NK-92 (cell line): ENCODE results near the gene RERE.

Experiments
- DNase-seq: peaks from one replicate; lab custom pipeline; 2025; ENCODE audit not compliant: unreplicated experiment; lab: John Stamatoyannopoulos, UW

RERE gene

DNA sequence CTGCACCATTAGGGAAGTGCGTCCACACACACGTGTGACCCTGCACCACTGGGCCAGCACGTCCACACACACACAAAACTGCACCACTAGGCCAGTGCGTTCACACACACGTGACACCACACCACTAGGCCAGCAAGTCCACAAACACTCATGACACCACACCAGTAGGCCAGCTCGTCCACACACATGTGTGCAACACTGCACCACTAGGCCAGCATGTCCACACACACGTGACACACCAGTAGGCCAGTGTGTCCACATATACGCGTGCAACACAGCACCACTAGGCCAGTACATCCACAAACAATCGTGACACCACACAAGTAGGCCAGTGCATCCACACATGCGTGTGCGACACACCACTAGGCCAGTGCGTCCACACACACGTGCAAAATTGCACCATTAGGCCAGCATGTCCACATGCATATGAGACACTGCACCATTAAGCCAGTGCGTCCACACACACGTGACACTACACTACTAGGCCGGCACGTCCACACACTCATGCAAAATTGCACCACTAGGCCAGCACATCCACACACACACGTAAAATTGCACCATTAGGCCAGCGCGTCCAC, 264.5 kb downstream of the RERE start:
- no peak for DNase-seq

DNA sequence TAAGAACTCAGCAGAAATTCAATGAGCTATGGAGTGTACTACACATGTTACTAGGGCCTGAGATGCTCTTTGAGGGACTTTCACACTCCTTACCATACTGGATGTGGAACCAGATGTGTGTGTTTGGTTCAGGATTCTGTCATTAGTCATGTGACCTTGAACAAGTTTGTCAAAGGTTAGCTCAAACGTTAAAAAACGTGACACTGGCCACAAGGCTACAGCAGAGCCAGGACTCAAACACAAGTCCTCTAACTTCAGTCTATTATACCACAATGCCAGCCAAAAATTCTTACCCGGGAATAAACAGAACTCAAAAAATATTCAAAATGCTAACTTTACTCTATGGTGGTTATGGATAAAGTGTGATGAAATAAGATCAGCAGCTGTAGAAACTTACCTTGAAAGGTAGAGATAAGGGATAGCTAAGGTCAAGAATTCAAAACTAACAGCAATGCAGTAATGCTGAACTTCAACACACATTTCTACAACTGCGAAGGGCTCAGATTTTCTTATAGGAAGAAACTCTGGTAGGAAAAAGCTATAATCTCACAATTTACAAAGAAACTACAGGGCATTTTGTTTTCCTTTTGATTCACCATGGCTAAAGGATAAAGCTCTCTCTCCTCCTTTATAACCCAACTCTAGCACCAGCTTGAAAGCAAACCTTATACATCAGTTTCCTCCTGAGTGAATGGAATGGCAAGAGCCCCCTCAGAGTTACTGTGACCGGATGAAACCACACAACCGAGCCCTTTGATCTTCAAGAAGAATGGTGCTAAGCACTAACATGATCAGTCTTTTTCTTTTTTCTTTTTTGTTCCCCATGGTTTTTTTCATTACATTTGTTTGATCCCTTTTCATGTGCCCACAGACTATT, 265.6 kb downstream of the RERE start:
- no peak for DNase-seq

DNA sequence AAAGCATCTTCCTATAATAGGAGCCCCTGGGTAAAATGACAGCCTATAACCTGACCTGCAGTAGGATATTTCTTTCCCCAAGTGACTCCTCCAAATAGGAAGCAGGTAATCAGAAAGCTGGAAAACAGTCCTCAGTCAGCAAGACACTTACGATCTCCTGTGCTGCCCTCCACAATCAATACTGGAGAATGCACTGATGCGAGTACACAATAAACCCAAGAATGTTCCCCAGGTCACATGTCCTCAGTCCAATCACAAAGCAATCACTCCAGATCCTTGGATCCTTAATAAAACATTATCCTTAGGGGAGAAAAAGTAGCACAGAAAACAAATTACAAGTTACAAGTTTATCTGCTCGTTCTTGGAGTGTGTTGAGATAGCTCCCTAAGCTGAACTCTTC, 266.4 kb downstream of the RERE start:
- no peak for DNase-seq

DNA sequence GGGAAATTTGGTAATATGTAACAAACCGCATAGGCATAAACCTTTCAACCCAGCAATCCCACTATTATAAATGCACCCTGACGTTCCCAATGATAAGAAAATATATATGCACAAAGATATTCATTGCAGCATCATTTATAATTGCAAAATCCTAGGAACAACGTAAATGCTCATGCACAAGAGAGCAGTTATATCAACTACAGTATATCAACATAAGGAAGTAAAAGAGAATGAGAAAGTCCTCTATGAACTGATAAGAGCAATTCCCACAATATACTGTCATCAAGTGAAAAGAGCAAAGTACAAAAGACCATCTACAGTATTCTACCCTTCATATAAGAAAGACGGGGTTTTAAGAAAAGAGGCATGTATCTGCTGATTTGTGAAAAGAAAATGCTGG, 269.6 kb downstream of the RERE start:
- no peak for DNase-seq

DNA sequence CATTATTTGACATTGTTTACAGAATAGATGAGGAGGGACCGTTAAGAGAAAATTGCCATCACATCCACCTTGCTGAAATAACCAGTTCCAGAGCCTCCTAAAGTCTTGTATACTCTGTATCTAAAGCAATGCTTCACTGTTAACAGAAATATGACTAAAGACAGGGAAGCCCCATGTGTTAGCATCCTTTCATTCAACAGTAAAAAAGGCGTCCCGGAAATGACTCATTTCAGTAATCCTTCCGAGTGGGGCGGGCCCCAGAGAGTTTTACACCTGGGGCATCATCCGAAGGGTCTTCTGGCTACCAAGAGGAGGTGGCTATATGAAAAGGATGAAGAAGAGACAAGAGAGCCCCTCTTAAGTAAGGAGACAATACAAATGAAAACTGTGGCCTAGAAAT, 272.4 kb downstream of the RERE start:
- no peak for DNase-seq

DNA sequence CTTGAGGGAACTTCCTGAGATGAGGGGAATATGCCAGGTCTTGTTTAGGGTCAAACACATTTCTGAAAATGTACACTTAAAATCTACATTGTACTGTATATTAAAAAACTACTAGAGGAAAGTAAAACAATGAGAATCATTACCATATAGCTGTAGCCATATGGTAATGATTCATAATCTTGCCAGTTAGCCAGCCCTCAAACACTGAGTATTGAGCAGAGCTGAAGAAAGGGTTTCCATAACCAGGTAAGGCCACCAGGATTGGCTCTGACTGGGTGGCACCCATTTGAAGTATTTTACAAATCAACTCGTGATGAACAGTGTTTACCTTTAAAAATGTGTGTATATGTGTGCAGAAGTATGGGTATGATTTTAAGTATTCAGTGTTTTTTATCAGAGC, 272.8 kb downstream of the RERE start:
- DNase-seq, result no peak

DNA sequence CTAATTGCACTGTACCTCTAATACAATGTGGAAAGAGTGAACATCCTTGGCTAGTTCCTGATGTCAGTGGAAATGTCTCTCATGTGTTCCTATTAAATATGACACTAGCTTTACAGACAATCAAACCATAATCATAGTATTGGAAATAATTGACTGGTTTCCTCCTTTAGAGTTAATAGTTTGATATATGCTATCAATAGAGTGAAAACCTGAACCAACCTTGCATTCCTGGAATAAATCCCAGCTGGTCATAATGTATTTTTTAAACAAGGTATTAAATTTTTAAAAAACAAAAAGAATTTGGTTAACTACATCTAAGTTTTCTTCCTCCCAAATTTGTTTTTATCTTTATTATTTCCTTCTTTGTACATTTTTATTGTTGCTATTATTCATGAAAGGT, 273.5 kb downstream of the RERE start:
- DNase-seq, result no peak

DNA sequence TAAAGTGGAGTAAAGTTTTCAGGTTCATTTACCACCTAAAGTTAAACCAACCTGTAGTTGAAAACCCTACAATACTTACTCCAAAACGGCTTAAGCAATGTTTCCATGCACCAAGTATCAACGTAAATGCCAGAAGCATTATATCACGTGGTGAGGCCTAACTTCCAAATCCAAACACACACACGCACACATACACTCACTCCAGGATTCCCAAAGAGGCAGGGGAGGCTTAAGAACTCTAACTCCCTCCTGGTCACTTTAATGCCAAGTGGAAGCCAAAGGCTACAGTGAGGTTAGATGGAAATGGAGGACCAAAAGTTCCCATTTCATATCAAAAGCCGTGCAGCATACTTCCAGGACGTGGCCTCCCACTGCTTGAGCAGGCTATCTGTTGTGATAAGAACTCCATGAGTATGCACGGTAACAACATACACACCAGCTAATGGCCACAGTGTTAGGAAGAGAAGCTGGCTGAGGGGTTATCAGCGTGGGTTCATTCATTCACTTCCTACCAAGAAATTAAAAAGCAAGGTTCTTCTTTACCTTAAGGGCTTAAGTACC, 275.4 kb downstream of the RERE start:
- DNase-seq, result no peak

DNA sequence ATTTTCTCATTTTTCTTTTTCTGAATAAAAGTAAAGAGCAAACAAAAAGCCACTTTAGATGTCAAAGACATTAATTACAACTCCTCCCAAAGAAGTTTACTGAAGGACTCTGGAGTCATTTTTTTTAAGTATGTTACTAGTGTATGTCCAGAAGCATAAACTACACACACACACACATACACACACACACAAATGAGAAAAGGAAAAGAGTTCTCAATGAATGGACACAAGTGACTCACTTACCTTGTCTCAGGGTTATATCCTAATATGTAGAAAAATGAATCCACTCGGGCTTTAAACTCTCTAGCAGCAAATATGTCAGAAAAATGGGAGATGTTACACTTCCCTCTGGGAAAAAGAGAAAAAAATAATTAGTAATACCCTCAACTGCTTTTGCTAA, 276.5 kb downstream of the RERE start:
- no peak for DNase-seq

DNA sequence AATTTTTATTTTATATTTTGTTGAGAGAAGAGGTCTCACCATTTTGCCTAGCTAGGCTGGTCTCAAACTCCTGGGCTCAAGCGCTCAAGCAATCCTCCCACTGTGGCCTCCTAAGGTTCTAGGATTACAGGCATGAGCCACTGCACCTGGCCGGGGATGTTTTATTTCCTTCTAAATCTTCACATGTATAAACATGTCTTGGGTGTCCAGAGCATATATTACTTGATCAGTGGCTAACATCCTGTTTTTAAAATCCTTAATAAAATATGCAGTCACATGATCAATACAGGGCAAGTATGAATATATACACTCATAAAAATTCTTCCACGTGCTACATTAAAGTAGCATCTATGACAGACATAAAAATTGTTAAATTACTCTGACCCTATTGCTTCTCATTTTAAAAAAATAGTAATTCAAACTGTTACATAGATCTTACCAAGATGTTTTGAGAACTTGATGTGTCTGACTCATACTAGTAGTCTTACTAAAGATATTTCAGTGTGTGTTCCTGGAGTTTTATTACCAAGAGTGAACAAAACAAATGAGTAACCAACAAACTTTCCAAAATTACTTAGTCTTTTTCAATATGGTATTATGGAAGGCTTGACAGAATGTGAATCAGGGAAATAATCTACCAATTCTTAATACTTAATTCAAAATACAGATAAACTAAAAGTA, 277.0 kb downstream of the RERE start:
- DNase-seq, result no peak

DNA sequence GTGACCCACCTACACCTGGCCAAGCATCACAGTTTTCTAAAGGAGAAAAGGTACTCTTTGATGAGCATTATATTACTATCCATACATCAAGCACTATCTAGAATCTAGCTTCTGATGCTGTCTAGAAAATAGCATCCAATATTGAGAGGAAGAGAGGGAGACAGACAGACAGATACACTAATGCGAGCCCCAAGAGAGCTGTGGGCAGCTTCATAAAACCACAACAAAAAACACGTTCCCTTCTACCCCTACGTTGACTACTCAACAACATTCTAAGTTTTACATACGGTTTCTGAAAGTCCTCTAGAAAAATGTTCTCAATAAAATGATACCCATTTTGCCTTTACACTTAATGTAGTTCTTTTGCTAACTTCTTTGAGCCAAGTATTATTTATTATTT, 277.8 kb downstream of the RERE start:
- DNase-seq, result no peak

DNA sequence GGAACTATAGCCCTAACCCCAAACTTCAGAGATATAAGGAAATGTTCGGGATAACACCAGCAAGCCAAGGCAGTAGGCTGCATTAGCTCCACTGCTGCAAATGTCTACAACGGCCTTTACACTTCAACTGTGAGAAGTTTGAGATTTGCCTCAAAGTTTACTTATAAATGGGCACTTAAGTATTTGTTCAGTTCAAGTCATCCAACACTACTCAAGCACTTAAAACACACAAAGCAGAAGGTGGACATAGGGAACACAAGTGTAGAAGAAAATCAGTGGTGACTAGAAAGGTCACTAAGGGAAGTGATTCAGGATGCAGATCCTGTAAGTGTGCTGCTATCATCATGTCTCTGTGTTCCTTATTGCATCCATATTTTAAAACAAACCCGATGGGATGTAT, 278.9 kb downstream of the RERE start:
- DNase-seq, result no peak

DNA sequence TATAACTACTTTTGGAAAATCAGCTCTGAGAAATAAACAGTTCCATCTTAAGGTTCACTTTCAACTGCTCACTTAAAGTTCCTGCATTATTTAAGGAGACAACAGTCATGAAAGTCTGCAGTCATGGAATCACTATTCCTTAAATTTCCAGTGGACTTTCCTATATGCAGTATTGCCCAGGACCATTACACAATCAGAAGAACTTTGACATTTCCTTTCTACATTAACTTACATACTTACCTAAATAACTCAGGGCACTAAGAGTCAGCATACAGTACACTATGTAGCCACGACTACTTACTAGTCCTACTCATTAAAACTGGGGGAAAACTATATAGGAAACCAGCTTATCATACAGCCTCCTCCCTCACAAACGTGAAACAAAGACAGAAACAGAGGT, 279.4 kb downstream of the RERE start:
- no peak for DNase-seq

DNA sequence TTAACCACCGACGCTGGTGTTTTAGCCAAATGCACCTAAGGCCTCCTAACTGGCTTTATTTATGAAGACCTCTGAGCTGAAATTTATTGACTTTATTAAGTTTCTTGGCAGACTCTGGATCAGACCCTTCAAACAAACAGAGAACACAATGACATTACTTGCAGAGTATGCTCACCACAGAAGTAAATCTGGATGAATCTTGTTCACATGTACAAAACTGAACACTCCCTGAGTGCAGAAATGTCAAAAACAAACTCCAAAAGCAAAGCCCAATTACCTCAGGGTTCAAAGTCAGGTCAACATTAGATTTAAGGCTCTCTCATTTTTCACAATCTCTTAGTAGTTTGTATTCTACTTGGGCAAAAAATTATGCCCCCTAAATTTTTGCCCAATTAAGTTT, 280.9 kb downstream of the RERE start:
- DNase-seq, result no peak

DNA sequence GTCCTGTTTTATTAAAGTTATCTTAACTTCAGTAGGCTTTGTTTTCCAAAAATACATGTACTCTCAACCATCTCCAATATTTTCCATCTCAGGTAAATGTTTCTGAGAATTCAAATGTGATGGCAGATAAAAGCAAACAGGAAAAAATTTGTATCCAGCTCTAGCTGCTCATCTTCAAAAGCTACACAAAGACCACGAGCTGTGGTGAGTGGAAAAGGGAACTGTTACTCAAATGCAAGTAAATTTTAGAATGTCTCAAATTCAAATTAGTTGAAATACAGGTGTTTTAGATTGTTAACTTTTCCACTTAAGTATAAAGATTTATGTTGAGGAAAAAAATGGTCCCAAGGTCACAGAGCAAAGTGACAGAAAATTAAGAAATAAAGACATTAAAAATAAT, 283.5 kb downstream of the RERE start:
- DNase-seq, result no peak

DNA sequence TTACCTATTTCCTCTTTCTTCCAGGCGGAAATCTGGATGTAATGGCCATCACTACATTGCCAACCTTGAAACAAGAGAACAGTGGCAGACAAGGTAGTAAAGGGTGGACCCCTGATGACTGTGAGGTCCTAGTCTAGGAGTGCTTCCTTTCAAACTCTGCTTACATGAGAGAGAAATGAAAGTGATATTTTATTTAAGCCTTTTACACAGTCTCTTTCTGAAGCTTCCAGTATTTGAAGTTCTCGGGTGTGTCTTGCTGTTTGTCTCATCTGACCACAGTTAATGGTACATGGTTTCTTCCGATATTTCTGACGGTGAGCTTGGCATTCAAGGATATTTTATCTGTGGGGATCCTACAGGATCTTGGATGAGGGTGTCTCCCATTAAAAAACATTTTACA, 284.3 kb downstream of the RERE start:
- no peak for DNase-seq

DNA sequence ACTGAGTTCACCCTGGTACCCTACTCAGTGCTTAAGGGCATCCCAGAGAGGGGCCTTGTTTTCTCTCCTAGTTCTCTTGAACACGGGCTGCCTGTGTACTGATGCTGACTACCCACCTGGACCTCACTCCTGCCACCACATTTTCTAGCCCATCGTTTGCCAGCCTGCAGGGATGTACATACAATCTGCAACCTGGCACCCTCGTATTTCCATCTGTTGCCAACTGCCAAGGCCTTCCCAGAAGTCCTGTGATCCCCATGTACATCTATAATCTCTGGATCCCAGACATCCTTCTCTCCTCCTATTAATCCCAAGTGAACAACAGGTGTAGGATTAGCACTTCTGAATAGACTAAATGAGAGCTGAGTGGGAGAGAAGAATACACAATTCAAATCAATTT, 287.5 kb downstream of the RERE start:
- DNase-seq, result no peak

DNA sequence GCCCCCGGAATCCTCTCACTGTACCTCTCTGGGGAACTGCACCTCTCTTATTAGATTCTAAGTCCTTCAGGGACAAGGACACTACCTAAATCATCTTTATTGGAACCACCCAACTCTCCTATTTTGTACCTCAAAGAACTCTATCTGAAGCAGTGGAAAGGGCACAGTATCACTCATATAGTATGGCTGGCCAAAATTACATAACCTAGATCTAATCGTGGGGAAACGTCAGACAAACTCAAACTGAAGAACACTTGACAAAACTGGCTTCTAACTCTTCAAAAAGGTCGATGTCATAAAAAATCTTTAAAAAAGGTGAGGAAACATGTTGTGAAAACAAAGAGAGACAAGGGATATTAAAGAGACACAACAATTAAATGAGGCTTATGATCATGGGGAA, 289.5 kb downstream of the RERE start:
- no peak for DNase-seq

DNA sequence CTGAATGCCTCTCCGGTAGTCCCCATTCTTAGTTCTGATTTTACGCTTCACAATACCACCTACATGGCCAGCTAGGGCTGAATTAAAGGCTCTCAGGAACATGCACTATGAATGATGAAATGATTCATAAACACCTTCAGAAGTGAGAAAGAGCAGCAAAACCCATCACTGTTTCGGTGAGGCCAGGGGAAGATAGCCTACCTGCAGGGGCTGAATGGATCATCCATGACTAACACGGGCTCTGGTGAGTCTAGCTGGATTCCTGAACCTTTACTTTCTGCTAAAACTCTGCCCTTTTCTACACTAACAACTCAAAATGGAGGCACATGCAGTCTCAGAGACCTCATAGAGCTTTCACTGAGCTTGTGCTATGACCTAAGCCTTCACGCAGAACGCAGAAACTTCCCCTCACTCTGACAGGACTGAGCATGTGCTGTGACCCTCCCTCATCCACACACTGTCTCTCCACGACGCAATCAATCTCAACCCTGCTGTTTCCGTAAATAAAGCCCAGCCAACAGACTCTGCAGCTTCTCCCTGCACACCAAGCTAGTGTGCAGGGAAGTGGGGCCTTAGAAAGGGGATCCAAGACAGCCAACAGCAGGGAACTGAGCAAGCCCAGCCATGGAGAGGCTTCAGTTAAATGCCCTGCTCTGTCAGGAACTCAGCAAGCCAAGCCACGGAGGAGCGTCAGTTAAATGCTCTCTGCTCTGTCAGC, 291.7 kb downstream of the RERE start:
- no peak for DNase-seq

DNA sequence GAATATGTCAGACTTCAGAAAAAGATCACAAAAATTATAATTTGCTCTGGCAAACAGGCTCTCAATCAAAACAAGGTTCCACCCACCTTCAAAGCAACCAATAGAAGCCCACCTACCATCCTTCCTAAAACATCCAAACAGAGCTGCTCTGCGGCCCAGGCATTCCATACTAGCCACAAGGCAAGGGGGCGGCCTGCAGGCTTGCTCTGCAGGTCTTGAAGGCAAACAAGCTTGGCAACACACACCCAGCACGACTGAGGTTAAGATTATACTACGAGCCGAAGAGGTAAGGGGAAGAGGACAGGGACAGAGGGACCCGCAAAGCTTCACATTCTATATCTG, 292.3 kb downstream of the RERE start:
- no peak for DNase-seq

DNA sequence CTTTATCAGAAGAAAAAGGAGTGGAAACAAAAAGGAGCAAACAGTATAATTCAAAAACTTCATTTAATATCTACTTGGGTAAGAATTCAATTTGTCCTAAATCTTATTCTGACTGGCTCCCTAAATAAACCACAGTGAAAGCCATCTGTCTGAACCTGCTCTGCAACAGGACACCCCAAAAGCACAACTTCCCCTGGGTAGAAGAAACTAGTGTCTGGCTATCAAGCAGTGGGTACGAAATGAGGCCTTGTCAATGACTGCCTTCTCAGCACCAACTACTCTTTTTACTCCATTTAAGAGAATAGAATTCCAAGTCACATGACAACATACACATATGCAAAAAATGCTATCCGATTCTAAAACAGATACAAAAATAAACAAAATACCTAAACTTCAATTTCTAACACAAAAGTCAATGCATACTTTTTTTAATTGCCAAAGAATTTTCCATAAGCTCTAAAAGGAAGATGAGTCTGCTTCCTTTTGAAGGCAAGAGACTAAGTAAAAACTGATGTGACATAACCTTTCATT, 292.7 kb downstream of the RERE start:
- no peak for DNase-seq
